Esophagus mucosa (tissue), 1 donor: ENCODE measurements around the gene TSHZ1. TPM values are rescaled to one million over a fixed set of nuclear protein-coding genes. Genes with fewer than 3 reads are reported as not detected.
A peak's percentile ranks its signal among the peaks of the same experiment; 100 is the strongest.

ENCODE experiments used
- ATAC-seq: fragments of 200-7000 bp; cut with Tn5 transposase; one replicate; pipeline ENCODE4 v1.9.1; 2020
- total RNA-seq: library from RNA; stranded (reverse); gene quantifications from one replicate; pipeline ENCODE4 v1.2.4, GENCODE V29; 2023
- donor health status: DM: yes; HTN: yes; CAD: no.

TSHZ1 gene
- total RNA-seq, 1 donor from 2014 or later = 9.2 TPM

- peak; percentile 56 for ATAC-seq
Observed at GRCh38 chr18:75223687-75224347, 13.2 kb downstream of the TSHZ1 start.

- ATAC-seq = no peak
Observed at GRCh38 chr18:75226286-75226955, 15.8 kb downstream of the TSHZ1 start.

- ATAC-seq = no peak
Observed at GRCh38 chr18:75226956-75227316, 16.3 kb downstream of the TSHZ1 start.

- ATAC-seq = no peak
Observed at GRCh38 chr18:75227535-75228296, 17.1 kb downstream of the TSHZ1 start.

DNA sequence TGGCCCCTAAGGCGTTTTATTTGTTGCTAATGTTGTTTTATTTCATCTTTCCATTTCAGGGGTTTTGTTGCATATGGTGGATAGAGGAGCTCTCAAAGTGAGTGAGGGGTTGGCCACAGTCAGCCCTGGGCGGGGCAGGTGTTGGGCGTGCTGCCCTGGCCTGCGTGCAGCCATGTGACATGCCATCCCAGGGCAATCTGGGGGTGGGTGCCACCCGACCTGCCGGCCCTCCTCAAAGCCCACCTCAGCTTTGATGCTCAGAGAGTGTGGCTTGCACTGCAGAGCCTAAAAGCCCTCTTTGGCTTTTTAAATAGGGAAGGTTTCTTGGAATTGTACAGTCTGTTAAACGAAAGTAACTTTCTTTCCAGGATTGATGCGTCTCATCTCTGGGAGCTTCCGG lies 18.4 kb downstream of the TSHZ1 start:
- no peak for ATAC-seq

DNA sequence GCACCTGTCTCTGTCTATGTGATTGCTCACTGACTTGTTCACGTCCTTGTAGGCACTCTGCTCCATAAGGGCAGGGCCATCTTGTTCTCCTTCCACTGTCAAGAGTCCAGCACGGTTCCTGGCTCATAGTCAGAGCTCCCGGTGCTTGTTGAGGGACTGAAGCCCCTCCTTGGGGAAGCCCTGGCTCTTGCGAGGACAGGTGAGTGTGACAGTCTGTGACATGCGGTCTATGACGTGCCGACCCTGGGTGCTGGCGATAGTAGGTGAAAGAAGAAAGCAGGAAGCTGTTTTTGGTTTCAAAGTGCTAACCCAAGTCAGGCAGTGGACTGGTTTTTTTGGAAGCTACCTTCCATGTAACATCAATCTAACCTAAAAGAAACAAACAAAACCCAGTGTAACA lies 18.8 kb downstream of the TSHZ1 start:
- no peak for ATAC-seq

DNA sequence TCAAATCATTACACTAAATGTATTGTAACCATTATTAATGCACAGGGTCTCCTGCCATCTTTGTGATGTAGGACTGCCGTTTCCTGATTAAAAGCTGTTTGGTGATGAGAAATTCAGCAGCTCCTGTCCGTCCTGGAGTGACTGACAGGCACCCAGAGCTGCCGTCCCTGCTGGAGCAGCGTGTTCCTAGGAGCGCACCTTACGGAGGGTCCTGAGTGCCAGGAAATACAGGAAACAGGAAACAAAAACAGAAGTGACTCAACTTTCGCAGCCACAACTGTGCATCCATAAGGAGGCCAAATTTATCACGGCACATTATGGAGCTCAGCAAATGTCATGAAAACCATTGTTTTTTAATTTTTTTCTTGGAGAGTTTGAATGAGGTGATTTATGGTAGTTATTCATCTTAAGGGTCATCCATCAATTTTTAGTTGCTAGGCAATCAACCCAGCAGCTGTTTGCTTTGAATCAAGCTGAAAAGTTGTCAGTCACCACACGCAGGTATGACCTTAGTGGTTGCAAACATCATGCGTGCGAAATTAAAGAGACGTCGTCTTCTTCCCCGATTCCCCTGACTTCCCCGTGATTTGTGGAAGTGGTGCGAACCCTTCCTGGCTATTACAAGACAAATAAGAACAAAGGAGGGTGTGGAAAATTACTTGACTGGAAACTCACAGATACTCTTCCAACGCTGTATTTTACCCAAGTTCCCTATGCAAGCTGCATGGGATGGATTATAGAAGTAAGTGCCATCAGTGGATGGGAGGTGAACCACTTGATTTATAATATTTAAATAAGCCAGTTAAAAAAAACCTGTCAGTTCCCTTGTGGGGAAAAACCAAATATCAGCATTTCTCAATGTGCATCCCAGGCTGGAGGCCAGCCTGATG lies 19.8 kb downstream of the TSHZ1 start:
- no peak for ATAC-seq

DNA sequence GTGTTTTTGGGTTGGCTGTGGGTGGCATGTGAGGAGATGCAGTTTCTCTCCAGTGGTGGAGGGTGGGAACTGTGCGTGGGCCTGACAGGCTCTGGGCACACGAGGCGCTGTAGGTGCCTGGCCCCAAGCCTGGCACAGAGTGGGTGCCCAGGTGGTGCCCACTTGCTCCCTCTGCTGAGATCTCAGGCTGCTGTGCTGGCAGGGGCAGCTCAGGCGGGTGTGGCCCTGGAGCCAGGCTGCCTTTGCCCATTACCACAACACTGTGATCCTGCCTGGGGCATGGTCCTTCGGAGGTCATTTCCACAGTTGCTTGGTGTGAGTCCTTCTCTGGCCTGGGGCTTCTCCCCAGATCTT lies 20.4 kb downstream of the TSHZ1 start:
- ATAC-seq = no peak

- no peak for ATAC-seq
Observed at GRCh38 chr18:75234901-75235300, 24.3 kb downstream of the TSHZ1 start.

DNA sequence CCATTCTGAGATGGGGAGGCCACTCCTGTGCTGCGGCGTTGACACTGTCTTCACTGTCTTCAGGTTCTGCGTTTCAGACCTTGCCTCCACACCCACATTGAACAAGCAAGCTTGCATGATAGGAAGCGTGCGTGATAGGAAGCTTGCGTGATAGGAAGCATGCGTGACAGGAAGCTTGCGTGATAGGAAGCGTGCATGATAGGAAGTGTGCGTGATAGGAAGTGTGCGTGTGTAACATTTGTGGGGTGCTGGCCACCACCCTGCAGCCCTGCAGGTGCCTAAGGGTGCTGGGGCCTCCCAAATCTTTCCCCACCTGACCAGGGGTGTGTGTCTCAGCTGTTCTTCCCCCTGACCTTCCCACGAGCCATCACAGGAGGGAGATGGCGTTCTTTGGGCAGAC lies 25.3 kb downstream of the TSHZ1 start:
- ATAC-seq = no peak

GRCh38 chr18:75238100-75238499 lies 27.5 kb downstream of the TSHZ1 start:
- ATAC-seq = peak; percentile 58

- ATAC-seq = no peak
Observed at GRCh38 chr18:75238786-75239185, 28.2 kb downstream of the TSHZ1 start.

DNA sequence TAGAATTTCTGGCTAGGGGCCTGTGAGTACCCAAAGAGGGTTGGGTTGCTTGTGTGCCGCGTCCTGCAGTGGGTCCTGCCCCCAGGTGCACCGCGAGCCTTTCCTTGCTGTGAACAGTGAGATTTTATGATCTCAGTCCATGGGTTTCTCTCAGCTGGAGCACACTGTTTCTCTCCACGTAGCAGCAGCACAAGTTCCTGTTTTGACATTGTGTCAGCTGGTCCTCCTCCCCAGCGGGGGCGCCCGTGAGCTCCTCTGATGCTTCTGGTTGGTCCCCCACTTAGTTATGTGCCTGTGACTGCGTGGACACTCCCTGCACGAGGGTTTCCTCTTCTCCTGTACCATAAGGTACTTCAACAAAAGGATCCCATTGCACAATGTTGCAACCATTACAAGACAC lies 29.8 kb downstream of the TSHZ1 start:
- ATAC-seq = no peak

DNA sequence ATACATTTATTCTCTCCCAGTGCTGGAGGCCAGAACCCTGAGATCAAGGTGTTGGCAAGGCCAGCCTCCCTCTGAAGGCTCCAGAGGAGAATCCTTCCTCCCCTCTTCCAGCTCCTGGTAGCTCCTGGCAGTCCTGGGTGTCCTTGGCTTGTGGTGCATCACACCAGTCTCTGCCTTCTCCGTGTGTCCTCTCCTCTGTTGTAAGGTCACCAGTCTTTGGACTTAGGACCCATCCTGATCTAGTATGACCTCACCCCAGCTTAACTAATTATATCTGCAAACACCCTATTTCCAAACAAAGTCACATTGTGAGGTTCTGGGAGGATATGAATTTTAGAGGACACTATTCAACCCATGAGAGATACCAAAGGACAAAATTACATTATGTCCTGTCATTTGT lies 31.1 kb downstream of the TSHZ1 start:
- ATAC-seq = no peak

- peak; percentile 31 for ATAC-seq
Observed at GRCh38 chr18:75244351-75245313, 34.0 kb downstream of the TSHZ1 start.

DNA sequence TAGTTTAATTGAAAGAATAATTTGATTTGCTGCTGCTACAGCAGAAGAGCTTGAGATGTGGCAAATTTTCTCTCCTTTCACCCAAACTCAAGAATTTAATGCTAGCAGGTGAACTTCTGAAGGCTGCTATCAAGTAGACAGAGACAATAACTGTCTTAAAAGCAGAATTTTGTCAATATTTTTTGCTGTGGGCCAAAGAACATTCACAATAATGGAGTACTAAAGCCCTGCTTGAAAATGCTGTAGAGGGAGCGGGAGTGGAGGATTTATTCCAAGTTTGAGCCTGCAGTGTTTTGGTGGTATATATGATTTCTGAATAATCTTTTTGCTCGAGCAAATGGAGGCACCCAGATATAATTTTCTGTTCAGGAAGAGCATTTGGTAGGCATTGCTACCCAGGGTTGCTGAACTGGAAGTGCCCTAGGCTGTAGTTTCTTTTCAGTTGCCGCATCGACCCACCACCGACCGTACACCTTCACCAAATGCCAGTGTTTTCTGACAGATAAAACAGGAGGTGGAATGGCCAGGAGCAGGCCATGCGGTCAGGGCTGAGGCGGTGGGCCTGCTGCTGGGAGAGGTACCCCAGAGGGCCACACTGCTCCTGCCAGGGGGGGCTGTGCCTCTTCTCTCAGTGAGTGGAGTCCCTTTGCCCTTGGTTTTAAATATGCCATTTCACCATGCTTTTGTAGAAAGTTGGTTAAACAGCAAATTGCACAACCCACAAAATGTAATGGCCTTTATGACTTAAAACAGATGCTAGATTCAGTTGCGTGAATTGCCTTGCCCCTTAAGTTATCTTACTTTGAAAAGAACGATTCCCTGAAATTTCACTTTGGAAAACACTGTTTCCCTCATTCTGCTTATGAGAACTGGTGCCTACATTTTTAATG lies 36.4 kb downstream of the TSHZ1 start:
- no peak for ATAC-seq

GRCh38 chr18:75247611-75248421 lies 37.2 kb downstream of the TSHZ1 start:
- no peak for ATAC-seq

GRCh38 chr18:75248426-75249174 lies 38.0 kb downstream of the TSHZ1 start:
- no peak for ATAC-seq

DNA sequence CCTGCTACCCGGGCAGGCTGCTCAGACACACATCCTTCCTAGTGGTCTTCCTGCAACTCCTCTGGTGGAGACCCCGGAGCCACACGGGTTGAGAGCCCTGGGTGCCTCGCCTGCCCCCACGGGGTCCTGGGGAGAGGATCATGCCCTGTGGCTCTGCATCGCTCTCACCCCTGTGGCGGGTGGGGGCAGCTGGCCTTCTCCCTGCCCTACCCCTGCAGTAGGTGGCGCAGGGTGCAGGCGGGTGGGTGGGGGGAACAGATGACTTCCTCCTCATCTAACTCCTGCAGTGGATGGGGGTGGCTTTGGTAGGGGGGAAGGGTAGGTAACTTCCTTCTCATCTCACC lies 38.5 kb downstream of the TSHZ1 start:
- peak; percentile 11 for ATAC-seq
